NK-92 (cell line): Measurements from ENCODE around the gene TMEM14B.
"Not testable (repeated sequence)": the region's sequence is repeated elsewhere in the genome, so short reads cannot be mapped to it uniquely, and the experiment has no call there.

Source experiments
- DNase-seq: peaks from one replicate; lab custom pipeline; 2025; ENCODE audit not compliant: unreplicated experiment; lab: John Stamatoyannopoulos, UW

TMEM14B gene

GRCh38 chr6:10747251-10747972 lies at the start of gene TMEM14B:
Gene TMEM14B, plus strand, starts transcription at chr6:10747805. Its CDS starts 1,441 bp downstream, at chr6:10749246.
- DNase-seq, result peak; percentile 89

DNA sequence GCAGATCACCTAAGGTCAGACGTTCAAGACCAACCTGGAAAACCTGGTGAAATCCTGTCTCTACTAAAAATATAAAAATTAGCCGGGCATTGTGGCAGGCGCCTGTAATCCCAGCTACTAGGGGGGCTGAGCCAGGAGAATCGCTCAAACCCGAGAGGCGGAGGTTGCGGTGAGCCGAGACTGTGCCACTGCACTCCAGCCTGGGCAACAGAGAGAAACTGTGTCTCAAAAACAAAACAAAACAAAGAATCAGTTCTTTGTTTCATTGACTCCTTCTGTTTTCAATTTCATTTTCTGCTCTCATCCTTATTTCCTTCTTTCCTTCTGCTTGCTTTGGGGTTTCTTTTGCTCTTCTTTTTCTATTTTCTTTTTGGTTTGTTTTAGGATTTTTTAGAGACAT lies 33.6 kb upstream of the TMEM14B start:
- no peak for DNase-seq

- no peak for DNase-seq
These were observed 28.2 kb upstream of the TMEM14B start for GRCh38 chr6:10719296-10719963.

DNA sequence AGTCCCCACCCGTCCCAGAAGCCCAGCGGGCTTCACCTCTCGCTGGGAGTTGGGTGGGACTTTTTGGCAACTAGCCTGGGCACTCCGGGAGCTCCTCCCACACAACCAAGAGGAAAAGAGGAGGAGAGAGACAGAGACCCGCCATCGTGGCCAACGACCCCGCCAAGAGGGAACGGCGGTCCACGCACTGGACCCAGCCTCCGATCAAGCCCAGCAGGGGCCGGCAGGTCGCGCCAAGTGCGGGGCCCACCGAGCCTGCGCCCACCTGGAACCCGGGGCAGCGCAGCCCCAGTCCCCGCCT lies 27.7 kb upstream of the TMEM14B start:
- no peak for DNase-seq

GRCh38 chr6:10720265-10720959 lies 27.2 kb upstream of the TMEM14B start:
- DNase-seq, result no peak

GRCh38 chr6:10720960-10721849 lies 26.4 kb upstream of the TMEM14B start:
- DNase-seq, result not testable (repeated sequence)

DNA sequence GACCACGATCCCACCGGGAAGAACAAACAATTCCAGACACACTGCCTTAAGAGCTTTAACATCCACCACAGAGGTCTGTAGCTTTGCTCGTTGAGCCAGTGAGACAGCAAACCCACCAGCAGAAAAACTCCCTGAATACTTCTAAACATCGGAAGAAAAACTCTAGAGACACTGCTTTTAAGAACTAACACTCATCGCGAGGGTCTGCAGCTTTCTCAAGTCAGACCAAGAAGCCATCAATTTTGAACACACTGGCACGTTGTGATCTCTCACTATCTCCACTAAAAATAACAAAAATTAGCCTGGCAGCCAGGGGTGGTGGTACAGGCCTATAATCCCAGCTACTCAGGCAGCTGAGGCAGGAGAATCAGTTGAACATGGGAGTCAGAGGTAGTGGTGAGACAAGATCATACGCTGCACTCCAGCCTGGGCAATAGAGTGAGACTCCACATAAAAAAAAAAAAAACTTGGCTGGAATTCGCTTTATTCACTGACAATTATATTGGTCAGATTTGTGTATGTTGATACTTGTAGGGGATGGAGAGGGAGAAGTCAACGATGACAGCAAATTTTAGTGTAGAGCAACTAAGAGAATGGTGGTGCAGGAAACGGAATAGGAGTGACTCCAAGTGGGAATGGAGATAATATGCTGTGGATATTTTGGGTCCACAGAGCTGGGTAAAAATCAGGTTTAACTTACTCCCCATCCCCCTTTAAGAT lies 25.6 kb upstream of the TMEM14B start:
- no peak for DNase-seq

GRCh38 chr6:10722570-10722819 lies 25.1 kb upstream of the TMEM14B start:
- no peak for DNase-seq

GRCh38 chr6:10722820-10723566 lies 24.6 kb upstream of the TMEM14B start, which contains the start of gene TMEM14C:
Gene TMEM14C, plus strand, starts transcription at chr6:10723070. Its CDS starts 1,544 bp downstream, at chr6:10724614.
- no peak for DNase-seq

- DNase-seq, result no peak
These were observed 24.1 kb upstream of the TMEM14B start for GRCh38 chr6:10723567-10723881.

DNA sequence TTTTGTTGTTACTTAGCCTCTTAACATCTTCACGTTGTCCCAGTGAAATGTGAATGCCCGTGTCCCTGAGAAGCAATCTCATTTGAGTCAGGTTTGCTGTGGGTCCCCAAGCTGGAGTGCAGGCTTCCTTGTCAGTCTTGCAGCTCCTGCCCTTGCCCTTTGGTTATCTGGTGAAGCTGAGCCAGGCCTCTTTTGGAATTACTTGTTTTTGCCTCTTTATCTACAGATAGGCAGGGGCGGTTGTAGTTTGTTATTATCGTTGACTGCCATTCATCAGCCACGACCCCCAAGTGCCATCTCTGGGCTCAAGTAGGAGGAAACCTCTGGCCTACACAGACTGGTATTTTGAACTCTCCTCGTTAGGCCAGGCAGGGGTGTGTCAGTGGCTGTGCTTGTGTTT lies 22.6 kb upstream of the TMEM14B start:
- no peak for DNase-seq

DNA sequence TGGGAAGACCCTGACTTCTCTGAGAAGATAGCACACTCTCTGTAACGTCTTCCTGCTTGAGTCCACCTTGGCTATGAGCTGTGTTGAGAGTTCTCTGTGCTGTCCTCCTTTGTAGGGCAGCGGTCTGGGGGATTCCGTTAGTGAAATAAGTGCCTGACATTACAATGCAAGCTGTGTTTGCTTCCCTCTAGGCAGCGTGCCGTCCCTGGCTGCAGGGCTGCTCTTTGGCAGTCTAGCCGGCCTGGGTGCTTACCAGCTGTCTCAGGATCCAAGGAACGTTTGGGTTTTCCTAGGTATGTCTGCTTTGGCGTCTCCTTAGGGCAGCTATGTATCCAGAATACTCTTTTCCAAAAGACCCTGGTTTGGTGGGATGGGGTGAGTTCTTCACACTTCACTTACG lies 21.9 kb upstream of the TMEM14B start:
- DNase-seq, result no peak

DNA sequence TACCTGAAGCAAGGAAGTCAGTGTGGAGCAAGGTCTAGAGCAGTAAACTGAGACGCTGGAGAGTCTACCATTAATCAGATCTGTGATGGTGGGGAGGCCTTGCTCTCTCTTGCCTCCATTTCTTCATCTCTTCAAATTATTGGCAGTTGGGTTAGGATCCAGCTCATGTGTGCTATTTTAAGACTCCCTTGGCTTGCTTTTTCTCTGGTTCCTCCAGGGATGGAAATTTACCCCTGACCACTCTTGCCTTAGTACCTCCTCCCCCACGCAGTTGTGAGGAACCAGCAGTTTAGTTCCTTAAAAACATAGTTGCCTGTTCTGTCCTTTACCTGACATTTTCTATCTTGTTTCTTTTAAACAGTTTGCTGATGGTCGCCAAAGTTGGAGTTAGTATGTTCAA lies 17.4 kb upstream of the TMEM14B start:
- DNase-seq, result no peak

DNA sequence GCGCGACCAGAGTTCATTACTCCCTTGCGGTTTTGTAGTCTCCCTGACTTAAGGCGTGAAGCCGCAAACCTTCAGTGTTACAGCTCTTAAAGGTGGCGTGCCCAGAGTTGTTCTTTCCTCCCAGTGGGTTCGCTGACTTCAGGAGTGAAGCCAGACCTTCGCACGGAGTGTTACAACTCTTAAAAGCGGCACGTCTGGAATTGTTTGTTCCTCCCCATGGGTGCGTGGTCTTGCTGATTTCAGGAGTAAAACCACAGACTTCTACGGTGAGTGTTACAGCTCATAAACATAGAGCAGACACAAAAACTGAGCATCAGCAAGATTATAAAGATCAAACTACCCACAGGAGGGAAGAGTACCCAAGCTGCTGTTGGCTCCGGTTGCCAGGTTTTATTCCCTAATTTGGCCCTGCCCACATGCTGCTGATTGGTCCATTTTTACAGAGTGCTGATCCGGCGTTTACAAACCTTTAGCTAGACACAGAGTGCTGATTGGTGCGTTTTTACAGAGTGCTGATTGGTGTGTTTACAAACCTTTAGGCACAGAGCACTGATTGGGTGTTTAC lies 14.4 kb upstream of the TMEM14B start:
- no peak for DNase-seq

DNA sequence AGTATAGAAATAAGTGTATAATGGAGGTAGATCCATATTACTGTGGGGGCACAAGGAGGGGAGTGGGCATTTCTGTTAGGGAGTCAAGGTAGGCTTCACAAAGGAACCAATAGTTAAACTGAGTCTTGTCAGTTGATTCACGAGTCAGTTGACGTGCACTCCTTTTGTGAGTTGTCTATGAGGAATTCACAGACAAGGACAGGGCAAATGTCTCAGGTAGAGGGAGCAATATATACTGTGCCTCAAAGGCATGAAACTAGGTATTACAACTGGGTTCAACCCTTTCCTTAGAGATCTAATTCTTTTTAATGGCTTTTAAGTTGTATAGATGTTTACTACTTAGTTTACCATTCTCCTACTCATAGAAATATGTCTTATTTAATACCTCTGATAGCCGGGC lies 13.7 kb upstream of the TMEM14B start:
- DNase-seq, result no peak

DNA sequence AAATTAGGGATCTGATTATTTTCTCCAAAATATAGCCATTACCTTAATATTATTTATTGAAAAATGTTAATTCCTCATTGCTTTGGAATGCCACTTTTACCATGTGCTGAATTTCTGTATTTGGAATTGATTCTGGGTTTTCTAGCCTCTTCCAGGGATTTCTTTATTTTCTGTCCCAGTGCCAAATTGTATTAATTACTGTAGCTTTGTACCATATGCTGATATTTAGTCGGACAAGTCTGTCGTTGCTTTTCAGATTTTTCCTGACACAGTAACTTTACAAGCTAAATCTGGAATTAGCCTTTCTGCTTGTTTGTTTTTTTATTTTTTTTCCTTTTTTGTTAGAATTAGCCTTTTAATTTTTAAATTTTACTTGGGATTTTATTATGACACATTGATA lies 10.9 kb upstream of the TMEM14B start:
- no peak for DNase-seq

DNA sequence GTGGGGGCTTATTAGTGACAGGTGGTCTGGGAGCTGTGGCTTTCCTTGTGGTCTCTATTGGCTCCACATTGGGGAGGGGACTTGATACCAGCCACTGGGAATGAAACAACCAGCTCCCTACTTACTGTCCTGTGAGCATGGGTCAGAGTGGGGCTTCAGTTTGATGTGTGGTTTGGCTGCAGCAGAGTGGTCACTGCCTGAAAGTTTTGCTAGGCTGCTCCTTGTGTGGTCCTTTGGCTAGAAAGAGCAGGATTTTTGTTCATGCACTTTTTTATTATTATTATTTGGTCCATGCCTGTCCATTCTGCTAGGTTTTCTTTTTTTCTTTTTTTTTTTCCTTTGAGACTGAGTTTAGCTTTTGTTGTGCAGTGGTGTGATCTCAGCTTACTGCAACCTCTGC lies 7.5 kb upstream of the TMEM14B start:
- no peak for DNase-seq

- DNase-seq, result not testable (repeated sequence)
These were observed 6.0 kb upstream of the TMEM14B start for GRCh38 chr6:10741643-10742042.

GRCh38 chr6:10742251-10742650 lies 5.4 kb upstream of the TMEM14B start:
- DNase-seq, result no peak

DNA sequence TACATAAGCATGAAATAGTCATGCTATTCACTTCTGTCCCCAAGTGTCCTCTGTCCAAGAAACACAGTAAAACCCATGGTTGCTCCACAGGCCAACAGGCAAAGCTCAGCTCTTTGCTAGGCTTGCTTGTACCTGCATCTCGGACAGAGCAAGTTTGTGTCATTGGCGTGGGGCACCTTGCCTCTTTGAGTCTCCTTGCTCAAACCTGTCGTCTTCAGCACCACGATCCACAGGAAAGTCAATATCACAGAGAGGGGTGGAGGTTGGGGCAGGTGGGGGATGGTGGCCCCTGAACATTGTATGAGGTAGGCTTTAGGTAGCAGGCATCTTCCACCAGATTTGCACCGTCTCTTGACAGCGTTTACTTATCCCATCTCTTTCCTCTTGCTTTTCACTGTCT lies 4.1 kb upstream of the TMEM14B start:
- no peak for DNase-seq
